IPS-NIHi7 (cell line): ENCODE data around the gene EIF5A2.
"Not testable (repeated sequence)": the region's sequence is repeated elsewhere in the genome, so short reads cannot be mapped to it uniquely, and the experiment has no call there.

ENCODE experiments used
- DNase-seq: peaks from one replicate; pipeline ENCODE4 v3.0.0; 2012; ENCODE audit warnings: mixed read lengths; ENCODE audit errors: extremely low spot score

The EIF5A2 gene

GRCh38 chr3:170896781-170897180 is 11.7 kb downstream of the EIF5A2 start:
- DNase-seq: no peak

- not testable (repeated sequence) for DNase-seq
Observed at GRCh38 chr3:170896333-170896732, 12.1 kb downstream of the EIF5A2 start.

GRCh38 chr3:170893895-170894294 is 14.5 kb downstream of the EIF5A2 start:
- DNase-seq: no peak

GRCh38 chr3:170889630-170890029 is 18.8 kb downstream of the EIF5A2 start:
- no peak for DNase-seq

GRCh38 chr3:170889132-170889531 is 19.3 kb downstream of the EIF5A2 start:
- no peak for DNase-seq

- not testable (repeated sequence) for DNase-seq
Observed at GRCh38 chr3:170884109-170884930, 24.1 kb downstream of the EIF5A2 start.

GRCh38 chr3:170878688-170879087 is 29.7 kb downstream of the EIF5A2 start:
- not testable (repeated sequence) for DNase-seq

- DNase-seq: not testable (repeated sequence)
Observed at GRCh38 chr3:170877311-170877710, 31.1 kb downstream of the EIF5A2 start.

GRCh38 chr3:170876537-170876936 is 31.9 kb downstream of the EIF5A2 start:
- no peak for DNase-seq

- DNase-seq: peak; percentile 89
Observed at GRCh38 chr3:170869645-170870593, 38.5 kb downstream of the EIF5A2 start, which contains the start of gene RPL22L1. Gene RPL22L1, minus strand, starts transcription at chr3:170870195. Its CDS starts 28 bp downstream, at chr3:170870167.

- DNase-seq: no peak
Observed at GRCh38 chr3:170869239-170869590, 39.2 kb downstream of the EIF5A2 start.

- no peak for DNase-seq
Observed at GRCh38 chr3:170868577-170869238, 39.7 kb downstream of the EIF5A2 start.

- DNase-seq: no peak
Observed at GRCh38 chr3:170867143-170867937, 41.1 kb downstream of the EIF5A2 start.

GRCh38 chr3:170866499-170866898 is 41.9 kb downstream of the EIF5A2 start:
- no peak for DNase-seq

GRCh38 chr3:170865209-170866094 is 43.0 kb downstream of the EIF5A2 start:
- no peak for DNase-seq

- no peak for DNase-seq
Observed at GRCh38 chr3:170864525-170865208, 43.8 kb downstream of the EIF5A2 start.

- DNase-seq: no peak
Observed at GRCh38 chr3:170863816-170864215, 44.6 kb downstream of the EIF5A2 start.

GRCh38 chr3:170862618-170863374 is 45.6 kb downstream of the EIF5A2 start:
- DNase-seq: no peak

- DNase-seq: no peak
Observed at GRCh38 chr3:170858599-170858998, 49.8 kb downstream of the EIF5A2 start.
